Measurements from ENCODE around the gene ESCO1. TPM values are rescaled to one million over a fixed set of nuclear protein-coding genes. Genes with fewer than 3 reads are reported as not detected.
A peak's percentile ranks its signal among the peaks of the same experiment; 100 is the strongest.

ESCO1 gene
- total RNA-seq, 1 experiment from 2014 or later: 36.7 TPM

GRCh38 chr18:21513292-21513691 is 87.2 kb downstream of the ESCO1 start:
- Histone ChIP-seq H3K4ac (ENCODE audit: low read depth, low read length) (no peak overlapping the region), H2BK15ac (ENCODE audit: low read depth, low read length) (no peak overlapping the region), H3K9ac (ENCODE audit: extremely low read depth, insufficient read length, low read length) (no peak overlapping the region), H3K4me2 (ENCODE audit: insufficient read depth, insufficient read length, low read length) (no peak overlapping the region), H4K8ac (replicated peaks; ENCODE audit: insufficient read length, low read depth, low read length) (no peak overlapping the region), H3K27ac (ENCODE audit: insufficient read length, low read depth, low read length) (no peak overlapping the region), H2AFZ (ENCODE audit: low read length) (no peak overlapping the region), H2AK5ac (ENCODE audit: insufficient read length, low read length) (no peak overlapping the region), H3K4me1 (ENCODE audit: insufficient read depth, low read length) (no peaks in the 10 kb centered on the region), H2BK12ac (ENCODE audit: insufficient read length, low read depth, low read length) (no peak overlapping the region), H3K23me2 (ENCODE audit: insufficient read length, low read depth, low read length, poor library complexity, severe bottlenecking) (no peaks in the 10 kb centered on the region), H3K27me3 (ENCODE audit: insufficient read depth, low read length) (no peaks in the 10 kb centered on the region), H3K56ac (ENCODE audit: insufficient read length, low read depth, low read length) (no peak overlapping the region), H3K18ac (ENCODE audit: insufficient read length, low read depth, low read length) (no peak overlapping the region), H3K14ac (ENCODE audit: insufficient read depth, low read length) (no peak overlapping the region), H3K79me2 (ENCODE audit: insufficient read depth, low read length) (no peaks in the 10 kb centered on the region), H4K91ac (ENCODE audit: insufficient read length, low read depth, low read length) (no peak overlapping the region), H4K20me1 (ENCODE audit: control insufficient read depth, insufficient read depth, insufficient read length) (no peaks in the 10 kb centered on the region), H4K5ac (ENCODE audit: insufficient read length, low read depth, low read length) (no peak overlapping the region), H2BK20ac (ENCODE audit: low read depth, low read length, poor library complexity, severe bottlenecking) (no peak overlapping the region), H3K79me1 (ENCODE audit: insufficient read depth, low read depth, low read length, poor library complexity, severe bottlenecking) (no peaks in the 10 kb centered on the region), H2BK120ac (ENCODE audit: low read depth, low read length, poor library complexity, severe bottlenecking) (no peak overlapping the region), H3K9me3 (ENCODE audit: control insufficient read depth, low read depth, low read length) (no peaks in the 10 kb centered on the region), H3K23ac (ENCODE audit: insufficient read length, low read depth, low read length) (no peak overlapping the region), H2BK5ac (ENCODE audit: insufficient read length, low read length) (no peak overlapping the region), H3T11ph (ENCODE audit: low read length) (no peak overlapping the region)
- no peak overlapping the region for H3K4me3 Mint-ChIP-seq
- no peak for DNase-seq
- H3K27me3 Mint-ChIP-seq (ENCODE audit: low read depth): no peaks in the 10 kb centered on the region
- TF ChIP-seq, protein P1, sequence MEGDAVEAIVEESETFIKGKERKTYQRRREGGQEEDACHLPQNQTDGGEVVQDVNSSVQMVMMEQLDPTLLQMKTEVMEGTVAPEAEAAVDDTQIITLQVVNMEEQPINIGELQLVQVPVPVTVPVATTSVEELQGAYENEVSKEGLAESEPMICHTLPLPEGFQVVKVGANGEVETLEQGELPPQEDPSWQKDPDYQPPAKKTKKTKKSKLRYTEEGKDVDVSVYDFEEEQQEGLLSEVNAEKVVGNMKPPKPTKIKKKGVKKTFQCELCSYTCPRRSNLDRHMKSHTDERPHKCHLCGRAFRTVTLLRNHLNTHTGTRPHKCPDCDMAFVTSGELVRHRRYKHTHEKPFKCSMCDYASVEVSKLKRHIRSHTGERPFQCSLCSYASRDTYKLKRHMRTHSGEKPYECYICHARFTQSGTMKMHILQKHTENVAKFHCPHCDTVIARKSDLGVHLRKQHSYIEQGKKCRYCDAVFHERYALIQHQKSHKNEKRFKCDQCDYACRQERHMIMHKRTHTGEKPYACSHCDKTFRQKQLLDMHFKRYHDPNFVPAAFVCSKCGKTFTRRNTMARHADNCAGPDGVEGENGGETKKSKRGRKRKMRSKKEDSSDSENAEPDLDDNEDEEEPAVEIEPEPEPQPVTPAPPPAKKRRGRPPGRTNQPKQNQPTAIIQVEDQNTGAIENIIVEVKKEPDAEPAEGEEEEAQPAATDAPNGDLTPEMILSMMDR (conservative IDR thresholded peaks at IDR 0.05): no peak
- peaks cover under 1 to 3% of the 10 kb centered on the region in 2 experiments; a peak in 3 of 4 replicates for H3K4me1 Mint-ChIP-seq
- peak overlapping the region in 1 of 3 experiments; percentile 69; a peak in 1 of 7 replicates for H3K27ac Mint-ChIP-seq
- no CpG with 5 or more reads among the region's 2 CpGs for WGBS (ENCODE audit: extremely low coverage, insufficient read length, low lambda C conversion rate)
- no peaks in the 10 kb centered on the region; a peak in 1 of 5 replicates for H3K9me3 Mint-ChIP-seq
- peaks cover 8 to 35% (median 9%) of the 10 kb centered on the region in 3 experiments; a peak in 6 of 7 replicates for H3K36me3 Mint-ChIP-seq (ENCODE audit: insufficient read depth in 1 of 3, low read depth in 3 of 3)

Data from H9 (cell line).